PC-3 (cell line): ENCODE measurements around the gene SLC35B1. TPM values are rescaled to one million over a fixed set of nuclear protein-coding genes. Genes with fewer than 3 reads are reported as not detected.

ENCODE experiments used
- ATAC-seq: fragments of 200-7000 bp; cut with Tn5 transposase; 2 replicates; pipeline ENCODE4 v1.9.1; 2020; ENCODE audit warnings: mild to moderate bottlenecking, moderate library complexity
- BruUV-seq: library from RNA; stranded (reverse); fragments of 400-500 nt; replicated peaks from 2 replicates; lab custom pipeline; 2021; lab: Mats Ljungman, UMichigan
- CTCF ChIA-PET: fragments of 300-600 bp; sonication (Branson Sonifier 250); formaldehyde crosslinking; loops from one replicate; lab custom pipeline; 2022; ENCODE audit warnings: antibody characterized with exemption; lab: Charles Lee
- POLR2A ChIA-PET: fragments of 300-600 bp; sonication (Branson Sonifier 250); formaldehyde crosslinking; loops from one replicate; lab custom pipeline; 2022; ENCODE audit warnings: antibody characterized with exemption; ENCODE audit not compliant: unreplicated experiment; lab: Charles Lee
- DNase-seq: peaks from one replicate; pipeline ENCODE4 v3.0.0-alpha.2; 2015
- H2AFZ ChIP-seq: fragments of 300-600 bp; sonication (generic); 2 replicates; pipeline ENCODE4 v1.6.0; 2016; ENCODE audit warnings: antibody characterized with exemption, low read length
- H3F3A ChIP-seq: fragments of 300-600 bp; sonication (generic); one replicate; pipeline ENCODE4 v1.6.0; 2017; ENCODE audit warnings: antibody characterized with exemption, low read length, control low read depth, mild to moderate bottlenecking; ENCODE audit not compliant: unreplicated experiment
- H3K27ac ChIP-seq: fragments of 300-600 bp; sonication (generic); 2 replicates; pipeline ENCODE4 v1.5.1; 2016; ENCODE audit warnings: mild to moderate bottlenecking, low read length
- H3K27me3 ChIP-seq: fragments of 300-600 bp; sonication (generic); 2 replicates; pipeline ENCODE4 v1.6.1; 2016; ENCODE audit warnings: low read length, mixed read lengths
- H3K36me3 ChIP-seq: fragments of 300-600 bp; sonication (generic); 2 replicates; pipeline ENCODE4 v1.6.1; 2016; ENCODE audit warnings: low read depth, mixed run types, low read length, mixed read lengths
- H3K4me1 ChIP-seq: fragments of 300-600 bp; sonication (generic); 2 replicates; pipeline ENCODE4 v1.5.1; 2016; ENCODE audit warnings: low read length; ENCODE audit not compliant: insufficient read depth
- H3K4me2 ChIP-seq: fragments of 300-600 bp; sonication (generic); 2 replicates; pipeline ENCODE4 v1.6.0; 2016; ENCODE audit warnings: low read length
- H3K4me3 ChIP-seq: fragments of 300-600 bp; sonication (generic); 2 replicates; pipeline ENCODE4 v1.5.1; 2016; ENCODE audit warnings: mild to moderate bottlenecking, low read length, mixed read lengths
- H3K79me2 ChIP-seq: fragments of 300-600 bp; sonication (generic); 2 replicates; pipeline ENCODE4 v1.6.1; 2017; ENCODE audit warnings: low read length, mixed read lengths
- H3K9ac ChIP-seq: fragments of 300-600 bp; sonication (generic); 2 replicates; pipeline ENCODE4 v1.6.0; 2016; ENCODE audit warnings: mild to moderate bottlenecking, low read length
- H3K9me2 ChIP-seq: fragments of 300-600 bp; sonication (generic); replicated peaks from 2 replicates; pipeline ENCODE4 v1.6.1; 2016; ENCODE audit warnings: mixed run types, low read length, mixed read lengths
- H3K9me3 ChIP-seq: fragments of 300-600 bp; sonication (generic); 2 replicates; pipeline ENCODE4 v1.6.1; 2016; ENCODE audit warnings: low read length, mixed read lengths
- H4K20me1 ChIP-seq: fragments of 300-600 bp; sonication (generic); 2 replicates; pipeline ENCODE4 v1.6.1; 2016; ENCODE audit warnings: low read length, mixed read lengths
- CTCF ChIP-seq: fragments of 300-600 bp; sonication (generic); conservative IDR thresholded peaks from 2 replicates; pipeline ENCODE4 v1.5.1; 2017; ENCODE audit warnings: antibody characterized with exemption, low read depth, mild to moderate bottlenecking, low read length
- EZH2 ChIP-seq: fragments of 300-600 bp; sonication (generic); IDR thresholded peaks from one replicate; pipeline ENCODE4 v1.6.1; 2017; ENCODE audit warnings: antibody characterized with exemption, mild to moderate bottlenecking, low read length; ENCODE audit not compliant: unreplicated experiment
- EZH2phosphoT487 ChIP-seq: fragments of 300-600 bp; sonication (generic); IDR thresholded peaks from 2 replicates; pipeline ENCODE4 v1.6.1; 2018; ENCODE audit warnings: mild to moderate bottlenecking, antibody characterized with exemption, low read length, borderline replicate concordance
- intact Hi-C: fragments of 100-400 bp; cut with micrococcal nuclease; formaldehyde crosslinking; loops from 2 replicates; pipeline ENCODE4 v1.9.0; 2023
- total RNA-seq: library from RNA; depleted of rRNA; stranded (reverse); fragments of >200 nt; gene quantifications from 2 replicates; pipeline ENCODE4 v1.2.3, GENCODE V29; 2014

Gene SLC35B1
- total RNA-seq, 1 experiment from 2014 or later: 211 TPM

- POLR2A ChIA-PET: no interaction called here
- no peaks in the 10 kb centered on the region for H3F3A ChIP-seq
These were observed 48.8 kb upstream of the SLC35B1 start for GRCh38 chr17:49756323-49757150.

GRCh38 chr17:49755663-49756283 is 48.0 kb upstream of the SLC35B1 start:
- POLR2A ChIA-PET: no interaction called here
- no peaks in the 10 kb centered on the region for H3F3A ChIP-seq
- CTCF ChIA-PET: interaction anchor here (1.0 kb wide), 1 partner anchor 47 kb away, joined by 4 read pairs; no protein-coding TSS in a partner anchor

More at GRCh38 chr17:49756323-49757150, 48.8 kb upstream of the SLC35B1 start:
- Histone ChIP-seq H3K9ac (no peak overlapping the region), H3K4me2 (no peak overlapping the region), H3K27ac (no peak overlapping the region), H3K4me3 (no peak overlapping the region), H4K20me1 (no peaks in the 10 kb centered on the region), H3K9me3 (no peaks in the 10 kb centered on the region), H3K79me2 (no peaks in the 10 kb centered on the region), H3K9me2 (no peaks in the 10 kb centered on the region), H3K36me3 (no peaks in the 10 kb centered on the region), H2AFZ (no peak overlapping the region), H3K4me1 (peaks cover 2% of the 10 kb centered on the region; the same call in 1 of the 2 replicates), H3K27me3 (no peaks in the 10 kb centered on the region)
- ATAC-seq: no peak
- BruUV-seq: no TSS peak
- TF ChIP-seq EZH2phosphoT487 (no peak), CTCF (no peak)
- CTCF ChIA-PET: interaction anchor here (1.0 kb wide), 1 partner anchor 48 kb away, joined by 4 read pairs; no protein-coding TSS in a partner anchor
- intact Hi-C loops: no loop called here
- DNase-seq: no peak

More at GRCh38 chr17:49755663-49756283, 48.0 kb upstream of the SLC35B1 start:
- Histone ChIP-seq H3K9ac (no peak overlapping the region), H3K4me1 (no peaks in the 10 kb centered on the region), H3K79me2 (no peaks in the 10 kb centered on the region), H3K4me2 (no peak overlapping the region), H3K27me3 (no peaks in the 10 kb centered on the region), H3K27ac (no peak overlapping the region), H4K20me1 (no peaks in the 10 kb centered on the region), H3K9me3 (no peaks in the 10 kb centered on the region), H3K36me3 (no peaks in the 10 kb centered on the region), H2AFZ (no peak overlapping the region), H3K4me3 (no peak overlapping the region), H3K9me2 (no peaks in the 10 kb centered on the region)
- DNase-seq: no peak
- intact Hi-C loops: no loop called here
- TF ChIP-seq EZH2 (no peak), CTCF (no peak), EZH2phosphoT487 (no peak)
- ATAC-seq: no peak
- BruUV-seq: no TSS peak
